ENCODE measurements around the gene KCNMA1.

- TF ChIP-seq CTCF (IDR thresholded peaks at IDR 0.05) (no peak), POLR2A (IDR thresholded peaks at IDR 0.05) (no peak)
Measured at GRCh38 chr10:77496941-77497420, 140.6 kb downstream of the KCNMA1 start.
